DND-41 (cell line): ENCODE results near the gene ARSG.
"Not testable (repeated sequence)": the region's sequence is repeated elsewhere in the genome, so short reads cannot be mapped to it uniquely, and the experiment has no call there.

ENCODE experiments used
- ATAC-seq: fragments of 200-7000 bp; cut with Tn5 transposase; 3 replicates; pipeline ENCODE4 v1.9.1; 2021; ENCODE audit warnings: low read depth; ENCODE audit not compliant: insufficient read depth
- DNase-seq: peaks from one replicate; pipeline ENCODE4 v3.0.0-alpha.2; 2020
- H2AFZ ChIP-seq: 2 replicates; pipeline ENCODE4 v1.6.0; 2012; ENCODE audit warnings: low read depth, low read length
- H3K27ac ChIP-seq: 2 replicates; pipeline ENCODE4 v1.5.1; 2012; ENCODE audit warnings: low read length, inconsistent platforms
- H3K27me3 ChIP-seq: fragments of 200-600 bp; sonication (generic); 2 replicates; pipeline ENCODE4 v1.6.0; 2012; ENCODE audit warnings: low read length, mild to moderate bottlenecking, inconsistent platforms; ENCODE audit not compliant: insufficient read depth, poor library complexity
- H3K36me3 ChIP-seq: 2 replicates; pipeline ENCODE4 v1.5.1; 2012; ENCODE audit warnings: low read length, inconsistent platforms; ENCODE audit not compliant: insufficient read depth
- H3K4me1 ChIP-seq: 2 replicates; pipeline ENCODE4 v1.5.1; 2012; ENCODE audit warnings: mild to moderate bottlenecking, low read length; ENCODE audit not compliant: insufficient read depth
- H3K4me2 ChIP-seq: 2 replicates; pipeline ENCODE4 v1.6.0; 2012; ENCODE audit warnings: mild to moderate bottlenecking, moderate library complexity, low read length, inconsistent platforms; ENCODE audit not compliant: insufficient read depth
- H3K4me3 ChIP-seq, 2 experiments: fragments of 200-600 bp in 1 of 2; shearing (Covaris generic) in 1 of 2; 2 replicates each; pipeline ENCODE4 v1.5.1; 2012 to 2016; ENCODE audit warnings: inconsistent platforms in 2 of 2, low read length in 2 of 2, mild to moderate bottlenecking in 2 of 2, low read depth in 1 of 2, moderate library complexity in 1 of 2
- H3K79me2 ChIP-seq: 2 replicates; pipeline ENCODE4 v1.6.0; 2012; ENCODE audit warnings: low read length, inconsistent platforms; ENCODE audit not compliant: insufficient read depth
- H3K9ac ChIP-seq: 2 replicates; pipeline ENCODE4 v1.6.0; 2012; ENCODE audit warnings: low read depth, mild to moderate bottlenecking, inconsistent platforms, low read length, moderate library complexity
- H3K9me3 ChIP-seq: 2 replicates; pipeline ENCODE4 v1.5.1; 2012; ENCODE audit warnings: low read length, moderate library complexity, mild to moderate bottlenecking, inconsistent platforms; ENCODE audit not compliant: insufficient read depth, severe bottlenecking
- H4K20me1 ChIP-seq: 2 replicates; pipeline ENCODE4 v1.6.0; 2012; ENCODE audit warnings: low read length; ENCODE audit not compliant: insufficient read depth
- CTCF ChIP-seq: IDR thresholded peaks from 2 replicates; pipeline ENCODE4 v1.5.1; 2012; ENCODE audit warnings: borderline replicate concordance, low read length, moderate library complexity, mild to moderate bottlenecking; ENCODE audit not compliant: poor library complexity, severe bottlenecking; ENCODE audit errors: extremely low read depth
- EZH2 ChIP-seq: IDR thresholded peaks from 3 replicates; pipeline ENCODE4 v1.6.1; 2012; ENCODE audit warnings: borderline replicate concordance, low read depth, mild to moderate bottlenecking, moderate library complexity, low read length, inconsistent platforms; ENCODE audit not compliant: severe bottlenecking

ARSG gene

GRCh38 chr17:68306819-68307218, 15.5 kb downstream of the ARSG start:
- Histone ChIP-seq H3K4me2 (no peak overlapping the region), H3K36me3 (peaks cover 7% of the 10 kb centered on the region; the same call in 1 of the 2 replicates), H3K9me3 (no peaks in the 10 kb centered on the region), H2AFZ (no peak overlapping the region), H3K27ac (peak overlapping the region; percentile 59), H4K20me1 (no peaks in the 10 kb centered on the region), H3K4me3 (no peak overlapping the region), H3K27me3 (no peaks in the 10 kb centered on the region), H3K79me2 (0 out of 2 replicates have a peak, but pooled peaks cover 2% of the 10 kb centered on the region), H3K9ac (no peak overlapping the region), H3K4me1 (peaks cover 11% of the 10 kb centered on the region)
- DNase-seq, result no peak
- no peak for ATAC-seq
- TF ChIP-seq CTCF, result no peak
- TF ChIP-seq EZH2, result no peak

GRCh38 chr17:68307443-68307842, 16.1 kb downstream of the ARSG start:
- 0 out of 2 replicates have a peak, but pooled peaks cover 2% of the 10 kb centered on the region for H3K79me2 ChIP-seq
- H2AFZ ChIP-seq, result no peak overlapping the region
- no peaks in the 10 kb centered on the region for H4K20me1 ChIP-seq
- H3K4me1 ChIP-seq, result peaks cover 11% of the 10 kb centered on the region
- no peak for DNase-seq
- ATAC-seq, result no peak
- peaks cover 7% of the 10 kb centered on the region; the same call in 1 of the 2 replicates for H3K36me3 ChIP-seq
- no peak overlapping the region for H3K9ac ChIP-seq
- H3K4me3 ChIP-seq, result no peak overlapping the region
- no peak for TF ChIP-seq EZH2
- TF ChIP-seq CTCF, result no peak
- H3K4me2 ChIP-seq, result no peak overlapping the region
- H3K27ac ChIP-seq, result peak overlapping the region; percentile 43
- H3K27me3 ChIP-seq, result no peaks in the 10 kb centered on the region
- H3K9me3 ChIP-seq, result no peaks in the 10 kb centered on the region

GRCh38 chr17:68308486-68308885, 17.2 kb downstream of the ARSG start:
- H3K36me3 ChIP-seq, H3K9me3 ChIP-seq, H3K27me3 ChIP-seq, H4K20me1 ChIP-seq, H3K79me2 ChIP-seq, H3K27ac ChIP-seq, H3K4me3 ChIP-seq, H3K4me2 ChIP-seq, DNase-seq, ATAC-seq, H2AFZ ChIP-seq, H3K9ac ChIP-seq: not testable (repeated sequence)
- H3K4me1 ChIP-seq, result peaks cover 11% of the 10 kb centered on the region

GRCh38 chr17:68309066-68309670, 17.9 kb downstream of the ARSG start:
- H3K27ac ChIP-seq, H3K27me3 ChIP-seq, H3K79me2 ChIP-seq, H3K9me3 ChIP-seq, H3K4me3 ChIP-seq, H3K4me2 ChIP-seq, H2AFZ ChIP-seq, H3K9ac ChIP-seq, DNase-seq, H4K20me1 ChIP-seq, H3K36me3 ChIP-seq, ATAC-seq: not testable (repeated sequence)
- H3K4me1 ChIP-seq, result peaks cover 11% of the 10 kb centered on the region
